NCI-H1092 treated with DMSO at 0.1 percent for 48 hours (cell line): ENCODE results near the gene NUPR2.
A peak's percentile ranks its signal among the peaks of the same experiment; 100 is the strongest.
"Not testable (repeated sequence)": the region's sequence is repeated elsewhere in the genome, so short reads cannot be mapped to it uniquely, and the experiment has no call there.

Experiments
- DNase-seq: peaks from one replicate; lab custom pipeline; 2025; lab: John Stamatoyannopoulos, UW

NUPR2 gene

GRCh38 chr7:56115852-56116538, at the start of gene NUPR2:
Gene NUPR2 (minus strand): TSS chr7:56116417. CDS start chr7:56116314, 103 bp downstream.
- DNase-seq = no peak

GRCh38 chr7:56157238-56157790, 41.1 kb upstream of the NUPR2 start:
- peak; percentile 98 for DNase-seq

- not testable (repeated sequence) for DNase-seq
Measured at GRCh38 chr7:56131062-56131461, 14.8 kb upstream of the NUPR2 start.

- DNase-seq = no peak
Measured at GRCh38 chr7:56127241-56127975, 11.2 kb upstream of the NUPR2 start.

- no peak for DNase-seq
Measured at GRCh38 chr7:56125831-56126230, 9.6 kb upstream of the NUPR2 start.

- DNase-seq = no peak
Measured at GRCh38 chr7:56124981-56125380, 8.8 kb upstream of the NUPR2 start.

- no peak for DNase-seq
Measured at GRCh38 chr7:56121440-56121839, 5.2 kb upstream of the NUPR2 start.

- DNase-seq = not testable (repeated sequence)
Measured at GRCh38 chr7:56112244-56112643, 4.0 kb downstream of the NUPR2 start.

- DNase-seq = no peak
Measured at GRCh38 chr7:56110611-56111010, 5.6 kb downstream of the NUPR2 start.

GRCh38 chr7:56107954-56108258, 8.3 kb downstream of the NUPR2 start:
- no peak for DNase-seq

- DNase-seq = peak; percentile 100
Measured at GRCh38 chr7:56106108-56107073, 9.8 kb downstream of the NUPR2 start, which contains the start of gene CHCHD2. Gene CHCHD2 (minus strand): TSS chr7:56106476. CDS start chr7:56106413, 63 bp downstream.

- peak; percentile 30 for DNase-seq
Measured at GRCh38 chr7:56105508-56105907, 10.7 kb downstream of the NUPR2 start.

- DNase-seq = not testable (repeated sequence)
Measured at GRCh38 chr7:56104138-56104537, 12.1 kb downstream of the NUPR2 start.

GRCh38 chr7:56099653-56100052, 16.6 kb downstream of the NUPR2 start:
- no peak for DNase-seq

GRCh38 chr7:56098187-56099008, 17.8 kb downstream of the NUPR2 start:
- not testable (repeated sequence) for DNase-seq

GRCh38 chr7:56097700-56098099, 18.5 kb downstream of the NUPR2 start:
- DNase-seq = no peak

GRCh38 chr7:56092789-56093531, 23.3 kb downstream of the NUPR2 start, which contains the start of gene PHKG1:
Gene PHKG1 (minus strand): TSS chr7:56092952. CDS start chr7:56088941, 4,011 bp downstream.
- DNase-seq = peak; percentile 84

GRCh38 chr7:56092388-56092787, 23.8 kb downstream of the NUPR2 start:
- DNase-seq = not testable (repeated sequence)

- DNase-seq = no peak
Measured at GRCh38 chr7:56091591-56091990, 24.6 kb downstream of the NUPR2 start.

- DNase-seq = no peak
Measured at GRCh38 chr7:56087445-56087844, 28.8 kb downstream of the NUPR2 start.
